Measurements from ENCODE around the gene STN1. TPM values are rescaled to one million over a fixed set of nuclear protein-coding genes. Genes with fewer than 3 reads are reported as not detected.

The STN1 gene
- 22.4 TPM for total RNA-seq

GRCh38 chr10:103918053-103918846 is at the start of gene STN1:
Gene STN1 (minus strand): TSS chr10:103918184. CDS start chr10:103917594, 590 bp downstream.

GRCh38 chr10:103966671-103967447 is 48.9 kb upstream of the STN1 start, which contains the start of gene SLK:
Gene SLK (plus strand): TSS chr10:103967140. CDS start chr10:103967746, 606 bp downstream.

GRCh38 chr10:103855424-103855823 is 62.6 kb downstream of the STN1 start, which contains the start of gene SH3PXD2A:
Gene SH3PXD2A (minus strand): TSS chr10:103855576. CDS start chr10:103855266, 310 bp downstream.

Other genes with a start within 250 kb of the STN1 start
- 50.5 TPM for gene SH3PXD2A, start 62.6 kb downstream of the STN1 start, total RNA-seq
- 80.5 TPM for gene SLK, start 49.0 kb upstream of the STN1 start, total RNA-seq
- 17.3 TPM for gene COL17A1, start 167.7 kb upstream of the STN1 start, total RNA-seq
- 12.4 TPM for gene SFR1, start 204.0 kb upstream of the STN1 start, total RNA-seq

All from camera-type eye (tissue), 1 donor.